HepG2 (cell line): Measurements from ENCODE around the gene GMEB1. TPM values are rescaled to one million over a fixed set of nuclear protein-coding genes. Genes with fewer than 3 reads are reported as not detected.

ENCODE experiments used
- ASH2L ChIP-seq: fragments of 300-600, 200-600 bp; sonication (generic); IDR thresholded peaks from 2 replicates; pipeline ENCODE4 v1.7.0; 2017; ENCODE audit warnings: low read depth, mild to moderate bottlenecking, moderate library complexity, mixed read lengths, low read length; ENCODE audit not compliant: insufficient read length
- ATF7 ChIP-seq, 2 experiments: fragments of 450-650 bp in 1 of 2; sonication (generic) in 1 of 2; formaldehyde crosslinking in 1 of 2; IDR thresholded peaks; 2 replicates each; pipeline versions ENCODE4 v1.4.0 to v1.6.1; 2016 to 2020; ENCODE audit warnings: antibody characterized with exemption in 1 of 2, mild to moderate bottlenecking in 1 of 2, missing genetic modification reagents in 1 of 2
- ELF1 ChIP-seq: sonication (generic); formaldehyde crosslinking; IDR thresholded peaks from 2 replicates; pipeline ENCODE4 v1.4.0; 2020; ENCODE audit warnings: missing genetic modification reagents
- FOXJ3 ChIP-seq: sonication (generic); formaldehyde crosslinking; IDR thresholded peaks from 2 replicates; pipeline ENCODE4 v1.4.0; 2020; ENCODE audit warnings: missing genetic modification reagents, mild to moderate bottlenecking, borderline replicate concordance
- GATAD2A ChIP-seq: IDR thresholded peaks from 2 replicates; pipeline ENCODE4 v1.6.1; 2016
- IRF9 ChIP-seq: sonication (generic); formaldehyde crosslinking; IDR thresholded peaks from 2 replicates; pipeline ENCODE4 v1.8.0; 2022; ENCODE audit warnings: missing genetic modification reagents, mild to moderate bottlenecking, borderline replicate concordance
- KLF11 ChIP-seq: IDR thresholded peaks from 2 replicates; pipeline ENCODE4 v1.6.1; 2016; ENCODE audit warnings: missing compliant biosample characterization
- NCOA5 ChIP-seq: sonication (generic); formaldehyde crosslinking; IDR thresholded peaks from 2 replicates; pipeline ENCODE4 v1.4.0; 2020; ENCODE audit warnings: missing genetic modification reagents
- NR2C2 ChIP-seq: sonication (generic); formaldehyde crosslinking; IDR thresholded peaks from 2 replicates; pipeline ENCODE4 v1.4.0; 2020; ENCODE audit warnings: missing genetic modification reagents, mild to moderate bottlenecking, moderate library complexity, borderline replicate concordance
- SALL1 ChIP-seq: sonication (generic); formaldehyde crosslinking; IDR thresholded peaks from 2 replicates; pipeline ENCODE4 v1.8.0; 2022; ENCODE audit warnings: mild to moderate bottlenecking, missing genetic modification reagents
- TAF1 ChIP-seq: sonication (generic); formaldehyde crosslinking; IDR thresholded peaks from 2 replicates; pipeline ENCODE4 v1.4.0; 2020; ENCODE audit warnings: missing genetic modification reagents
- THAP9 ChIP-seq: sonication (generic); formaldehyde crosslinking; IDR thresholded peaks from 2 replicates; pipeline ENCODE4; 2020; ENCODE audit warnings: missing genetic modification reagents, mild to moderate bottlenecking, borderline replicate concordance
- YY1 ChIP-seq: IDR thresholded peaks from 2 replicates; pipeline ENCODE4 v1.6.1; 2011; ENCODE audit warnings: low read length, low read depth, moderate library complexity, mild to moderate bottlenecking; ENCODE audit not compliant: insufficient read depth, insufficient replicate concordance
- ZBTB20 ChIP-seq: sonication (generic); formaldehyde crosslinking; IDR thresholded peaks from 2 replicates; pipeline ENCODE4 v1.8.1; 2023; ENCODE audit warnings: missing genetic modification reagents, low read depth, mild to moderate bottlenecking, borderline replicate concordance
- ZBTB7A ChIP-seq: sonication (generic); formaldehyde crosslinking; IDR thresholded peaks from 2 replicates; pipeline ENCODE4 v1.8.0; 2022; ENCODE audit warnings: mild to moderate bottlenecking, missing genetic modification reagents
- ZFY ChIP-seq: sonication (generic); formaldehyde crosslinking; IDR thresholded peaks from 2 replicates; pipeline ENCODE4 v1.4.0; 2020; ENCODE audit warnings: missing genetic modification reagents
- ZNF501 ChIP-seq: sonication (generic); formaldehyde crosslinking; IDR thresholded peaks from 2 replicates; pipeline ENCODE4 v1.5.1; 2020; ENCODE audit warnings: mild to moderate bottlenecking, moderate library complexity, missing genetic modification reagents
- ZNF558 ChIP-seq: sonication (generic); formaldehyde crosslinking; IDR thresholded peaks from 2 replicates; pipeline ENCODE4 v1.9.0; 2022; ENCODE audit warnings: mild to moderate bottlenecking, missing genetic modification reagents, borderline replicate concordance
- ZSCAN25 ChIP-seq: sonication (generic); formaldehyde crosslinking; IDR thresholded peaks from 2 replicates; pipeline ENCODE4 v1.8.0; 2022; ENCODE audit warnings: mild to moderate bottlenecking, missing genetic modification reagents
- polyA plus RNA-seq, 8 experiments: library from polyadenylated mRNA; depleted of rRNA in 3 of 8; stranded (reverse) in 7 of 8; unstranded in 1 of 8; fragments of >200 nt; fragmentation: Illumina TruSeq in 4 of 8; extraction: Trizol in 4 of 8; gene quantifications; 2 replicates each; pipeline versions ENCODE4 v1.2.1 to v1.2.3, GENCODE V29; 2011 to 2016; ENCODE audit warnings: low read depth in 4 of 8, missing spikeins in 1 of 8, mixed read lengths in 1 of 8; ENCODE audit not compliant: insufficient read depth in 1 of 8
- total RNA-seq, 5 experiments: library from RNA; depleted of rRNA; stranded (reverse); fragments of >200 nt; fragmentation: Illumina TruSeq; extraction: Trizol; gene quantifications; 2 replicates each; pipeline ENCODE4 v1.2.3, GENCODE V29; 2016; ENCODE audit warnings: low read depth in 1 of 5
- TF ChIP-seq, protein P1 (sequence below): sonication (generic); formaldehyde crosslinking; IDR thresholded peaks from 2 replicates; pipeline ENCODE4 v1.4.0; 2020; ENCODE audit warnings: missing genetic modification reagents

GMEB1 gene
- total and polyA plus RNA-seq, 2 of the 13 experiments (the other 11 are each of a cell fraction or from before 2014, with no cell fraction given) = 3.0 to 6.0 TPM

DNA sequence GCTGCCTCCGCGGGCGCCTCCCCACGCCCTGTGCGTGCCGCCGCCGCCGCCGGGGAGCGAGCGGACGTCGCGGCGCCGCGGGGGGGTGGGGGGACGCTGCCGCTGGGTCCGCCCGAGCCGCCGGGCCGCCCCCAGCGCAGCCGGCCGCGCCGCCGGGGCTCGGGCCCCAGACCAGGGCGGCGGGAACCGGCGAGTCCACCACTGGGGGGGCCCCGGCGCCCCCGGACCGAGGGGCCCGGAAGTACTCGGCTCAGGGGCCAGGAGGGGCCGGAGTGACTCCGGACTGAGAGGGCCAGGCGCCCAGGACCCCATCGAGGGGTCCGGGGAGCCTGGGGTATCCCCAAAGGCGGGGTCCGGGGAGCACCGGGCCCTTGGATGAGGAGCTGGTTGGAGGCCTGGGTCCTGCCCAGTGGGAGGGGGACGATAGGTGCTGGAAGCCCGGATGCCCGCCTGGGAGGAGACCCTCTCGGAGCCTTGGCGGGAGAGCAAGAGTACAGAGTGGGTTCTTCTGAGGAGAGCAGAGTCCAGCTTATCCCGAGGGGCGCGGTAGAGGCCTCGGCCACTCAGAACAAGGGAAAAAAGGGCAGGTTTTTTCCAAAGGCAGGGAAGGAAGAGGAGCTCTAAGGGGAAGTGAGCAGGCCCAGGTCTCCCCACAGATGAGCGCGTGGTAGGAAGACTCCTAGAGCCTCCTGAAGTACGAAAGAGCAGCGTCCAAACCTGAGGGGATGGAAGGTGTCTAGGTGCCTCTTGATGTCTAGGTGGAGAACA is 556 bp downstream of the GMEB1 start (continued):
- TF ChIP-seq ASH2L (peak; percentile 44), ELF1 (CRISPR knock-in tag) (peak; percentile 29; the same call in 1 of the 2 replicates), ATF7 (IDR thresholded peaks at IDR 0.05) (no peak), ATF7 (CRISPR knock-in tag; IDR thresholded peaks at IDR 0.05) (peak; percentile 46; the same call in 1 of the 2 replicates), IRF9 (CRISPR knock-in tag) (peak; percentile 46; the same call in 1 of the 2 replicates), ZBTB20 (CRISPR knock-in tag) (0 out of 2 replicates have a peak, but pooled peaks have one; percentile 33), ZFY (CRISPR knock-in tag) (peak; percentile 77), THAP9 (CRISPR knock-in tag) (no peak; the same call in 1 of the 2 replicates), ZSCAN25 (CRISPR knock-in tag) (0 out of 2 replicates have a peak, but pooled peaks have one; percentile 19), YY1 (peak; percentile 22), NR2C2 (CRISPR knock-in tag) (peak; percentile 39; the same call in 1 of the 2 replicates), FOXJ3 (no peak), TAF1 (CRISPR knock-in tag) (peak; percentile 34; the same call in 1 of the 2 replicates), ZBTB7A (CRISPR knock-in tag) (0 out of 2 replicates have a peak, but pooled peaks have one; percentile 47), ZNF501 (CRISPR knock-in tag) (0 out of 2 replicates have a peak, but pooled peaks have one; percentile 24), SALL1 (CRISPR knock-in tag) (no peak), ZNF558 (CRISPR knock-in tag) (peak; percentile 51; the same call in 1 of the 2 replicates), GATAD2A (CRISPR knock-in tag) (0 out of 2 replicates have a peak, but pooled peaks have one; percentile 14), KLF11 (no peak), NCOA5 (CRISPR knock-in tag) (no peak)
- TF ChIP-seq, protein P1, sequence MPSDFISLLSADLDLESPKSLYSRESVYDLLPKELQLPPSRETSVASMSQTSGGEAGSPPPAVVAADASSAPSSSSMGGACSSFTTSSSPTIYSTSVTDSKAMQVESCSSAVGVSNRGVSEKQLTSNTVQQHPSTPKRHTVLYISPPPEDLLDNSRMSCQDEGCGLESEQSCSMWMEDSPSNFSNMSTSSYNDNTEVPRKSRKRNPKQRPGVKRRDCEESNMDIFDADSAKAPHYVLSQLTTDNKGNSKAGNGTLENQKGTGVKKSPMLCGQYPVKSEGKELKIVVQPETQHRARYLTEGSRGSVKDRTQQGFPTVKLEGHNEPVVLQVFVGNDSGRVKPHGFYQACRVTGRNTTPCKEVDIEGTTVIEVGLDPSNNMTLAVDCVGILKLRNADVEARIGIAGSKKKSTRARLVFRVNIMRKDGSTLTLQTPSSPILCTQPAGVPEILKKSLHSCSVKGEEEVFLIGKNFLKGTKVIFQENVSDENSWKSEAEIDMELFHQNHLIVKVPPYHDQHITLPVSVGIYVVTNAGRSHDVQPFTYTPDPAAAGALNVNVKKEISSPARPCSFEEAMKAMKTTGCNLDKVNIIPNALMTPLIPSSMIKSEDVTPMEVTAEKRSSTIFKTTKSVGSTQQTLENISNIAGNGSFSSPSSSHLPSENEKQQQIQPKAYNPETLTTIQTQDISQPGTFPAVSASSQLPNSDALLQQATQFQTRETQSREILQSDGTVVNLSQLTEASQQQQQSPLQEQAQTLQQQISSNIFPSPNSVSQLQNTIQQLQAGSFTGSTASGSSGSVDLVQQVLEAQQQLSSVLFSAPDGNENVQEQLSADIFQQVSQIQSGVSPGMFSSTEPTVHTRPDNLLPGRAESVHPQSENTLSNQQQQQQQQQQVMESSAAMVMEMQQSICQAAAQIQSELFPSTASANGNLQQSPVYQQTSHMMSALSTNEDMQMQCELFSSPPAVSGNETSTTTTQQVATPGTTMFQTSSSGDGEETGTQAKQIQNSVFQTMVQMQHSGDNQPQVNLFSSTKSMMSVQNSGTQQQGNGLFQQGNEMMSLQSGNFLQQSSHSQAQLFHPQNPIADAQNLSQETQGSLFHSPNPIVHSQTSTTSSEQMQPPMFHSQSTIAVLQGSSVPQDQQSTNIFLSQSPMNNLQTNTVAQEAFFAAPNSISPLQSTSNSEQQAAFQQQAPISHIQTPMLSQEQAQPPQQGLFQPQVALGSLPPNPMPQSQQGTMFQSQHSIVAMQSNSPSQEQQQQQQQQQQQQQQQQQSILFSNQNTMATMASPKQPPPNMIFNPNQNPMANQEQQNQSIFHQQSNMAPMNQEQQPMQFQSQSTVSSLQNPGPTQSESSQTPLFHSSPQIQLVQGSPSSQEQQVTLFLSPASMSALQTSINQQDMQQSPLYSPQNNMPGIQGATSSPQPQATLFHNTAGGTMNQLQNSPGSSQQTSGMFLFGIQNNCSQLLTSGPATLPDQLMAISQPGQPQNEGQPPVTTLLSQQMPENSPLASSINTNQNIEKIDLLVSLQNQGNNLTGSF (CRISPR knock-in tag) = no peak
